T47D (cell line): ENCODE results near the gene MGAT4C.
A peak's percentile ranks its signal among the peaks of the same experiment; 100 is the strongest.
"Not testable (repeated sequence)": the region's sequence is repeated elsewhere in the genome, so short reads cannot be mapped to it uniquely, and the experiment has no call there.

Experiments used
- DNase-seq, 2 experiments: peaks; one replicate each; pipeline versions ENCODE4 v3.0.0 to v3.0.0-alpha.2; 2011 to 2012; ENCODE audit warnings: low read depth in 1 of 2, low spot score in 1 of 2
- JUND ChIP-seq: IDR thresholded peaks from 2 replicates; pipeline ENCODE4 v1.6.1; 2012; ENCODE audit warnings: low read depth
- in situ Hi-C: cut with HindIII; loops from 2 replicates; pipeline ENCODE4 v1.10.0; 2016; ENCODE audit warnings: low sequenced_read_pairs, low pct_unique_long_range_greater_than_20kb

The MGAT4C gene

GRCh38 chr12:86145156-86145555 is 111.0 kb downstream of the MGAT4C start:
- no peak for DNase-seq
- in situ Hi-C loops = no loop called here

GRCh38 chr12:86143162-86143561 is 113.0 kb downstream of the MGAT4C start:
- DNase-seq = peak in 1 of 2 experiments; percentile 10
- in situ Hi-C loops = no loop called here
- no peak for TF ChIP-seq JUND

More at GRCh38 chr12:86145156-86145555, 111.0 kb downstream of the MGAT4C start:
- no peak for TF ChIP-seq JUND

GRCh38 chr12:86139671-86140070 is 116.5 kb downstream of the MGAT4C start:
- no peak for TF ChIP-seq JUND
- DNase-seq = no peak
- in situ Hi-C loops = no loop called here

- in situ Hi-C loops = no loop called here
- no peak for DNase-seq
- TF ChIP-seq JUND = no peak
Measured at GRCh38 chr12:86138770-86139169, 117.4 kb downstream of the MGAT4C start.

GRCh38 chr12:86137936-86138335 is 118.3 kb downstream of the MGAT4C start:
- DNase-seq = no peak
- no peak for TF ChIP-seq JUND

GRCh38 chr12:86134561-86134960 is 121.6 kb downstream of the MGAT4C start:
- no peak for TF ChIP-seq JUND
- in situ Hi-C loops = no loop called here
- DNase-seq = no peak

More at GRCh38 chr12:86137936-86138335, 118.3 kb downstream of the MGAT4C start:
- in situ Hi-C loops = no loop called here

- DNase-seq, in situ Hi-C loops: not testable (repeated sequence)
Measured at GRCh38 chr12:86126900-86127299, 129.3 kb downstream of the MGAT4C start.

DNA sequence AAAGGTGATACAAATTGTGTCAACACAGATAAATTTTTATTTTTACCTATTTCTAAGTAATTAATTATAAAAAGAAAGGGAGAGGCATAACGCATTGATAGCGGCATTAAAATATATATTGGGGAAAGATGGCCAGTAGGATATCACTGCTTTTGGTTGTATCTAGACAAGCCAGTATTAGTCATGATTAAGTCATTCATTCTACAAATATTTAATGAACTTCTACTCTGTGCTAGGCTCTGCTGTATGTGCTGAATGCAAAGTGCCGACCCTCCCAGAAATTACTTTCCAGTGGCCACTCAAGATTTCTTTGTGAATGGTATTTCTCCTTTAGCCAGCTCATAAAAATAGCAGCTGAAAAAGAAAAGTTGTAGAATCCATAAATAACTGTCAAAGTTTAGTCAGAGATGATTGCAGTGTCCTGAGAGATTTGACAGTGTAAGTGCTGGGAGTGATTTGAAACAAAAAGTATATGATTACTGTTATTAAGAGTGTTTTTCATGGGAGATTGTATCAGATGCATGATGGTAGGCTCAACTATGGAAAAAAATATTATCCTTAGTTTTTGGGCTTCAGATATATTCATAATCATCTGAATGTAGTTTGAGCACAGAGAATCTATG is 133.2 kb downstream of the MGAT4C start:
- in situ Hi-C loops = no loop called here
- no peak for TF ChIP-seq JUND
- no peak for DNase-seq

GRCh38 chr12:86118161-86118560 is 138.0 kb downstream of the MGAT4C start:
- DNase-seq = no peak
- in situ Hi-C loops = no loop called here
- no peak for TF ChIP-seq JUND

DNA sequence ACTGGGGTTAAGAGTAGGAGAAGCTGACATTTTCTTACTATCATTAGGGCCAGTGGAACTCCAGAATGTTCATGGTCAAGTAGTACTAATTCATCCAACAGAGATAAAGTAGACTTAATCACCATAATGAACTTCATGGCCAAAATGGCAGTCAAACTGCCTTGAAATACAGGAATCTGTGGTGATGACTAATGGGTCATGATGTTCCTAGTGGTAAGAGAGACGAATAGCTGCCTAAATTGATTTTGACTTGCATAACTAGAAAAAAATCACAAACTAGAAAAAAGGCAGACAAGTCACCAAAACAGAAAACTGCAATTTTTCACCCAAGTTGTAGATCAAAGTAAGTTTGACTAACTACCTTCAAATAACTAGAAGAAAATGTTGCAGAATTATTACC is 138.5 kb downstream of the MGAT4C start:
- DNase-seq = no peak
- in situ Hi-C loops = no loop called here
- no peak for TF ChIP-seq JUND

- TF ChIP-seq JUND = no peak
- DNase-seq = no peak
- in situ Hi-C loops = no loop called here
Measured at GRCh38 chr12:86104087-86104486, 152.1 kb downstream of the MGAT4C start.

DNA sequence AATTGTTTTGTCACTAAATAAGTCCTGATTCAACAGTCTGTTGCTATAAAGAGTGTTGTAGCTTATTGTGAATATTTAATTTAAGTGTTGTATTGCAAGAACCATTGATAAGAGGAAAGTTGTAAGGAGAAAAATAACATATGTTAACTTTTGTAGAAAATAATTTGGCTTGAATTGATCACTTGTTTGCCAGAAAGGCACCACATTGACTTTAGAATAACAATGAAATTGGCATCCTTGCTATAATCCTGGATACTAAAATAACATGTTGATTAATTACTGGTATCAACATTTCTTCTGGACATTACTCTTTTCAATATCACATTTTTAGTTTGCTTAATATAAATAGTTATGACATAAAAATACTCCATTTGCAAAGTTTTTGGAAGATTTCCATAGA is 159.0 kb downstream of the MGAT4C start:
- no peak for TF ChIP-seq JUND
- DNase-seq = no peak
- in situ Hi-C loops = no loop called here

DNA sequence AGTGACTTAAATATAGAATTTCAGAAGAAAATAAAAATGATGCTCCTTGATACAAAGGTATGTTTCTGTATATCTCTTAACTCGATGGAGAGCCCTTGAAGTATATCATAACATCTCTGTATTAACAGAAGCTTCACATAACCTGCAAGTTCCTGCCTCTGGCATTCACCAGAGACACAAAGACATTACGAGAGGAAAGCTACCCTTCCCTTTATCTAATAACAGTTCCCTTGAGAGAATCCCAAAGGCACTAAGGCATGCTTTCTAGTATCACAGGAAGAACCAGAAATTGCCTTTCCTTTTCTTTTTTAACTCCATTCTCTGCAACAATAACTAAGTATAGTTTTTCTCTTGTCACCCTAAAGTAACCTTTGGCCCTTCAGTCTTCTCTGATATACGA is 164.5 kb downstream of the MGAT4C start:
- TF ChIP-seq JUND = no peak
- no peak for DNase-seq
- in situ Hi-C loops = no loop called here

DNA sequence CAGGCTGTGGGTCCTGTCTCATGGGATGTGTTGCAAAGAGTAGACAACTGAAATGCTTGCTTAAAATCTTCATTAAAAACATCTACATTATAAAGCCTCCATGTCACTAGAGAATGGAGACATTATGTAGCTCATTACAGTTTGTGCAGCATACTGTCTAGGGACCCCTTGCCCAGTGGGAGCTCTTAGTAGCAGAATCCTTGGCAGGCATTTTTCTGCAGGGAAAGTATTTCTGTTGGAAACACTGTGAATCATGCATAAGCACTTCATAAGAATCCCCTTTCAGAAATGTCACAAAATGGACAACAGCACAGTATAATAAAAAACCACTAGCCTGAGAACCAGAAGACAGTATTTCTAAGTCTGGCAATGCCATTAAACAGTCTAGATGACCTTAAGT is 174.3 kb downstream of the MGAT4C start:
- in situ Hi-C loops = no loop called here
- TF ChIP-seq JUND = no peak
- DNase-seq = no peak

GRCh38 chr12:86059052-86059451 is 197.1 kb downstream of the MGAT4C start:
- in situ Hi-C loops, DNase-seq: not testable (repeated sequence)
